Neural cell (in vitro differentiated cells): ENCODE results near the gene PIGBOS1. TPM values are rescaled to one million over a fixed set of nuclear protein-coding genes. Genes with fewer than 3 reads are reported as not detected.

ENCODE experiments used
- H2AFZ ChIP-seq: fragments of 200-600, 300-800 bp; sonication (generic), shearing (Covaris generic); 2 replicates; pipeline ENCODE4 v1.6.0; 2014; ENCODE audit warnings: low read depth, mild to moderate bottlenecking, antibody characterized with exemption, low read length, moderate library complexity
- H3F3A ChIP-seq: fragments of 200-600 bp; shearing (Covaris generic); 2 replicates; pipeline ENCODE4 v1.6.1; 2016; ENCODE audit warnings: mild to moderate bottlenecking, moderate library complexity, mixed read lengths, antibody characterized with exemption, low read length; ENCODE audit not compliant: insufficient read depth, poor library complexity, severe bottlenecking
- H3K27ac ChIP-seq: fragments of 200-600, 300-800 bp; sonication (generic), shearing (Covaris generic); 2 replicates; pipeline ENCODE4 v1.5.1; 2014; ENCODE audit warnings: mild to moderate bottlenecking, low read length, moderate library complexity
- H3K27me3 ChIP-seq: fragments of 300-800, 200-600 bp; sonication (generic), shearing (Covaris generic); 2 replicates; pipeline ENCODE4 v1.6.0; 2014; ENCODE audit warnings: mild to moderate bottlenecking, low read depth, low read length, moderate library complexity; ENCODE audit not compliant: insufficient read depth
- H3K36me3 ChIP-seq: fragments of 300-800, 200-600 bp; sonication (generic), shearing (Covaris generic); 2 replicates; pipeline ENCODE4 v1.5.1; 2014; ENCODE audit warnings: mild to moderate bottlenecking, antibody characterized with exemption, low read length, moderate library complexity; ENCODE audit not compliant: insufficient read depth
- H3K4me2 ChIP-seq: fragments of 300-800, 200-600 bp; sonication (generic), shearing (Covaris generic); 2 replicates; pipeline ENCODE4 v1.6.0; 2014; ENCODE audit warnings: mild to moderate bottlenecking, low read length
- H3K4me3 ChIP-seq: fragments of 300-800, 200-600 bp; sonication (generic), shearing (Covaris generic); 2 replicates; pipeline ENCODE4 v1.5.1; 2014; ENCODE audit warnings: mild to moderate bottlenecking, low read length, moderate library complexity
- H3K79me2 ChIP-seq: fragments of 200-600 bp; shearing (Covaris generic); replicated peaks from 2 replicates; pipeline ENCODE4 v1.6.0; 2014; ENCODE audit warnings: mild to moderate bottlenecking, low read length, moderate library complexity; ENCODE audit not compliant: insufficient read depth
- H3K9ac ChIP-seq: fragments of 300-800, 200-600 bp; sonication (generic), shearing (Covaris generic); 2 replicates; pipeline ENCODE4 v1.6.1; 2016; ENCODE audit warnings: mild to moderate bottlenecking, low read length, mixed read lengths
- H3K9me2 ChIP-seq: fragments of 200-600 bp; shearing (Covaris generic); 2 replicates; pipeline ENCODE4 v1.6.1; 2016; ENCODE audit warnings: mild to moderate bottlenecking, low read length, mixed read lengths; ENCODE audit not compliant: insufficient read depth
- H3K9me3 ChIP-seq: fragments of 200-600, 300-800 bp; sonication (generic), shearing (Covaris generic); 2 replicates; pipeline ENCODE4 v1.6.1; 2016; ENCODE audit warnings: mild to moderate bottlenecking, mixed run types, low read length, moderate library complexity, mixed read lengths
- H4K20me1 ChIP-seq: fragments of 200-600 bp; shearing (Covaris generic); 2 replicates; pipeline ENCODE4 v1.6.1; 2016; ENCODE audit warnings: mild to moderate bottlenecking, mixed run types; ENCODE audit not compliant: insufficient read depth
- CTCF ChIP-seq: fragments of 450-650 bp; IDR thresholded peaks from 2 replicates; pipeline ENCODE4 v1.5.1; 2014; ENCODE audit warnings: antibody characterized with exemption, mild to moderate bottlenecking, moderate library complexity; ENCODE audit not compliant: poor library complexity, severe bottlenecking
- EP300 ChIP-seq: fragments of 450-650 bp; conservative IDR thresholded peaks from 2 replicates; pipeline ENCODE4 v1.6.1; 2014; ENCODE audit warnings: antibody characterized with exemption, mild to moderate bottlenecking, moderate library complexity; ENCODE audit not compliant: poor library complexity, severe bottlenecking
- EZH2 ChIP-seq: fragments of 200-600, 300-800 bp; shearing (Covaris generic), sonication (generic); IDR thresholded peaks from 2 replicates; pipeline ENCODE4 v1.6.1; 2014; ENCODE audit warnings: antibody characterized with exemption, low read length, borderline replicate concordance, mild to moderate bottlenecking; ENCODE audit not compliant: insufficient read depth, poor library complexity, severe bottlenecking
- MXI1 ChIP-seq: fragments of 450-650 bp; conservative IDR thresholded peaks from 2 replicates; pipeline ENCODE4 v1.6.1; 2014; ENCODE audit warnings: antibody characterized with exemption, mild to moderate bottlenecking; ENCODE audit not compliant: poor library complexity, severe bottlenecking
- POLR2AphosphoS5 ChIP-seq: IDR thresholded peaks from 2 replicates; pipeline ENCODE4 v1.6.1; 2012
- RAD21 ChIP-seq: fragments of 450-650 bp; conservative IDR thresholded peaks from 2 replicates; pipeline ENCODE4 v1.6.1; 2014; ENCODE audit warnings: antibody characterized with exemption, mild to moderate bottlenecking, moderate library complexity
- SMC3 ChIP-seq: fragments of 450-650 bp; conservative IDR thresholded peaks from 2 replicates; pipeline ENCODE4 v1.6.1; 2014; ENCODE audit warnings: antibody characterized with exemption, mild to moderate bottlenecking, moderate library complexity; ENCODE audit not compliant: poor library complexity
- TAF1 ChIP-seq: IDR thresholded peaks from 2 replicates; pipeline ENCODE4 v1.6.1; 2012; ENCODE audit warnings: low read depth
- polyA plus RNA-seq: library from polyadenylated mRNA; depleted of rRNA; stranded (reverse); fragments of >200 nt; gene quantifications from 2 replicates; pipeline ENCODE4 v1.2.3, GENCODE V29; 2014
- TF ChIP-seq, protein P1 (sequence below): IDR thresholded peaks from 2 replicates; pipeline ENCODE4 v1.6.1; 2012; ENCODE audit warnings: borderline replicate concordance

The PIGBOS1 gene
- polyA plus RNA-seq, 1 donor from 2014 or later = 16.4 TPM

DNA sequence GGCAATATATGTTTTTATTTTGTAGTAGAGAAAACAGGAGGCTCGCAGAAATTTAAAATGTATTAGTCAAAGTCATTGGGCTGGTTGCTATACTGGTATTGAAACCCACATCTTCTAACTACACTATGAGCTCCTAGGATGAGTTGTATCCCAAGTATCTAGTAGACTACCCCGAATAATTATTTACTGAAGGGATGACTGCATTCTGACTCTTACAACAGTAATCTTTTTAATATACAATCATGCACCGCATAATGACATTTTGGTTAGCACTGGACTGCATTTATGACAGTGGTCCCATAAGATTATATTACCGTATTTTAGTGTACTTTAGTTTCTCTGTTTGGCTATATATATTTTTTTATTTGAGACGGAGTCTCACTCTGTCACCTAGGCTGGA lies 15.4 kb upstream of the PIGBOS1 start:
- Histone ChIP-seq H4K20me1 (no peaks in the 10 kb centered on the region), H3K9ac (no peak overlapping the region), H2AFZ (no peak overlapping the region), H3K4me2 (no peak overlapping the region), H3K4me3 (no peak overlapping the region), H3F3A (no peaks in the 10 kb centered on the region), H3K36me3 (no peaks in the 10 kb centered on the region), H3K27ac (no peak overlapping the region), H3K79me2 (no peaks in the 10 kb centered on the region), H3K9me3 (no peaks in the 10 kb centered on the region), H3K27me3 (no peaks in the 10 kb centered on the region), H3K9me2 (no peaks in the 10 kb centered on the region)
- TF ChIP-seq MXI1 (no peak), POLR2AphosphoS5 (no peak), SMC3 (no peak), CTCF (no peak), RAD21 (no peak), EP300 (no peak), TAF1 (no peak), EZH2 (no peak)
- TF ChIP-seq, protein P1, sequence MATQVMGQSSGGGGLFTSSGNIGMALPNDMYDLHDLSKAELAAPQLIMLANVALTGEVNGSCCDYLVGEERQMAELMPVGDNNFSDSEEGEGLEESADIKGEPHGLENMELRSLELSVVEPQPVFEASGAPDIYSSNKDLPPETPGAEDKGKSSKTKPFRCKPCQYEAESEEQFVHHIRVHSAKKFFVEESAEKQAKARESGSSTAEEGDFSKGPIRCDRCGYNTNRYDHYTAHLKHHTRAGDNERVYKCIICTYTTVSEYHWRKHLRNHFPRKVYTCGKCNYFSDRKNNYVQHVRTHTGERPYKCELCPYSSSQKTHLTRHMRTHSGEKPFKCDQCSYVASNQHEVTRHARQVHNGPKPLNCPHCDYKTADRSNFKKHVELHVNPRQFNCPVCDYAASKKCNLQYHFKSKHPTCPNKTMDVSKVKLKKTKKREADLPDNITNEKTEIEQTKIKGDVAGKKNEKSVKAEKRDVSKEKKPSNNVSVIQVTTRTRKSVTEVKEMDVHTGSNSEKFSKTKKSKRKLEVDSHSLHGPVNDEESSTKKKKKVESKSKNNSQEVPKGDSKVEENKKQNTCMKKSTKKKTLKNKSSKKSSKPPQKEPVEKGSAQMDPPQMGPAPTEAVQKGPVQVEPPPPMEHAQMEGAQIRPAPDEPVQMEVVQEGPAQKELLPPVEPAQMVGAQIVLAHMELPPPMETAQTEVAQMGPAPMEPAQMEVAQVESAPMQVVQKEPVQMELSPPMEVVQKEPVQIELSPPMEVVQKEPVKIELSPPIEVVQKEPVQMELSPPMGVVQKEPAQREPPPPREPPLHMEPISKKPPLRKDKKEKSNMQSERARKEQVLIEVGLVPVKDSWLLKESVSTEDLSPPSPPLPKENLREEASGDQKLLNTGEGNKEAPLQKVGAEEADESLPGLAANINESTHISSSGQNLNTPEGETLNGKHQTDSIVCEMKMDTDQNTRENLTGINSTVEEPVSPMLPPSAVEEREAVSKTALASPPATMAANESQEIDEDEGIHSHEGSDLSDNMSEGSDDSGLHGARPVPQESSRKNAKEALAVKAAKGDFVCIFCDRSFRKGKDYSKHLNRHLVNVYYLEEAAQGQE = no peak

DNA sequence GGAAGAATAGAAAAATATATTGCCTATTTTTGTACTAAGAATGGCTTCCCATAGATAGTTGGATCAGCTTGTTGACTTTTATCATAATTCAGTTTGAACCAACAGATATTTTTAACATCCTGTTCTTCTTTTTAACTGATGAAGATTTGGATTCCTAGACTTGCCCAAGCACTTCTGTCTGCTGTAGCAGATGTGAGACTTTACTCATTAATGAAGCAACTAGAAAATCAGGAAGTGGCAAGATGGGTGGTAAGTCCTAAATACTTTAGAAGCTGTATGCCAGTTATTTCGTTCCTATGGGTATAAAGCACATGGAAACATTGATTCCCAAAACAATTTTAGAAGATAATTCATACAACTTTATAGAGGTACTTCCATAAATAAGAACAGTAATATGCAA lies 8.5 kb upstream of the PIGBOS1 start:
- H3F3A ChIP-seq = no peaks in the 10 kb centered on the region
- no peaks in the 10 kb centered on the region for H4K20me1 ChIP-seq
- H3K79me2 ChIP-seq = no peaks in the 10 kb centered on the region
- TF ChIP-seq, protein P1 = no peak
- TF ChIP-seq CTCF (no peak), MXI1 (no peak), RAD21 (no peak), POLR2AphosphoS5 (no peak), EZH2 (no peak), TAF1 (no peak), SMC3 (no peak), EP300 (no peak)
- H3K4me3 ChIP-seq = no peak overlapping the region
- H3K9ac ChIP-seq = no peak overlapping the region
- no peaks in the 10 kb centered on the region for H3K36me3 ChIP-seq
- no peak overlapping the region for H3K4me2 ChIP-seq
- H3K27me3 ChIP-seq = no peaks in the 10 kb centered on the region
- H3K9me3 ChIP-seq = no peaks in the 10 kb centered on the region
- no peaks in the 10 kb centered on the region for H3K9me2 ChIP-seq
- H3K27ac ChIP-seq = no peak overlapping the region
- H2AFZ ChIP-seq = no peak overlapping the region
